Endometrium (tissue), 2 donors: ENCODE data around the gene MRPL20.
"Not testable (repeated sequence)": the region's sequence is repeated elsewhere in the genome, so short reads cannot be mapped to it uniquely, and the experiment has no call there.

Experiments
- FAIRE-seq: peaks from 2 replicates; lab custom pipeline; 2012; peaks lifted over from hg19 to GRCh38; lab: Jason Lieb, UNC
- donor health status: control.
- donor health status: control.

Gene MRPL20

DNA sequence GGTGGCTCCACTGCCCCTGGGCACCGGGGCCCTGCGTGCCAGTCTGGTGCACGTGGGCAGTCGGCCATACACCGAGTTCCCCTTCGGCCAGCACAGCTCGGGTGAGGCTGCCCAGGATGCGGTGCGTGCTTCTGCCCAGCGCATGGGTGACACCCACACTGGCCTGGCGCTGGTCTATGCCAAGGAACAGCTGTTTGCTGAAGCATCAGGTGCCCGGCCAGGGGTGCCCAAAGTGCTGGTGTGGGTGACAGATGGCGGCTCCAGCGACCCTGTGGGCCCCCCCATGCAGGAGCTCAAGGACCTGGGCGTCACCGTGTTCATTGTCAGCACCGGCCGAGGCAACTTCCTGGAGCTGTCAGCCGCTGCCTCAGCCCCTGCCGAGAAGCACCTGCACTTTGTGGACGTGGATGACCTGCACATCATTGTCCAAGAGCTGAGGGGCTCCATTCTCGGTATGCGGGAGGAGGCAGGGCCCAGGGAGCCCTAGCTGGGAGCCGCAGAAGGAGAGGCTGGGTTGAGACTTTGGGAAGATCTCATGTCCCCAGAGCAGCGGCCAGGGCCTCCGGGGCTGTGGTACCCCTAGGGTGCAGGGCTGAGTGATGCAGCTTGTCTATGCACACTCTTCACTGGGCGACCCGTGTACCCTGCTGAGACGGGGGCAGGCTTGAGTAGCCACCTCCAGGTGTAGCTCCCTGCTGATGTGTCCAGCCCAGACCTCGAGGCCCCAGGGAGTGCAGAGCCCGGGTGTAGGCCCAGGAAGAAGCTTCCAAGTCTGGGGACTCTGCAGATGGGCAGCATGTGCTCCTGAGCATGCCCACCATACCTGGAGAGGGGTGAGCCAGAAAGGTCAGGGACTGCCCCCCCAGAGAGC, 30.2 kb upstream of the MRPL20 start:
- FAIRE-seq, result no peak

DNA sequence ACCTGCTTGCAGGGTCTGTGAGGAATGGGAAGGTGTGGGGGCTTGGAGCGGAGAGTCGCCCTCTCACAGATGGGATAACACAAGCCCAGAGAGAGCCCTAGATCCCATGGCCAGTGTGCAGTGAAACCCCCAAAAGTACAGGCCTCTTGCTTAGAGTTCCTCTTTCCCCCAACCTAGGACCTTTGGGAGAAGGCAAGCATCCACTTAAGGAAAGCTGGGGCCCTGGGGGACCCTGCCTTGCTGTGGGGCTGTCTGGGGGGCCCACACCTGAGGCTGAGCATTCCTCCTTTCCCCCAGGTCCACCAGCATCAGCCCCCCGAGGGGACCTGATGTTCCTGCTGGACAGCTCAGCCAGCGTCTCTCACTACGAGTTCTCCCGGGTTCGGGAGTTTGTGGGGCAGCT, 29.5 kb upstream of the MRPL20 start:
- no peak for FAIRE-seq

DNA sequence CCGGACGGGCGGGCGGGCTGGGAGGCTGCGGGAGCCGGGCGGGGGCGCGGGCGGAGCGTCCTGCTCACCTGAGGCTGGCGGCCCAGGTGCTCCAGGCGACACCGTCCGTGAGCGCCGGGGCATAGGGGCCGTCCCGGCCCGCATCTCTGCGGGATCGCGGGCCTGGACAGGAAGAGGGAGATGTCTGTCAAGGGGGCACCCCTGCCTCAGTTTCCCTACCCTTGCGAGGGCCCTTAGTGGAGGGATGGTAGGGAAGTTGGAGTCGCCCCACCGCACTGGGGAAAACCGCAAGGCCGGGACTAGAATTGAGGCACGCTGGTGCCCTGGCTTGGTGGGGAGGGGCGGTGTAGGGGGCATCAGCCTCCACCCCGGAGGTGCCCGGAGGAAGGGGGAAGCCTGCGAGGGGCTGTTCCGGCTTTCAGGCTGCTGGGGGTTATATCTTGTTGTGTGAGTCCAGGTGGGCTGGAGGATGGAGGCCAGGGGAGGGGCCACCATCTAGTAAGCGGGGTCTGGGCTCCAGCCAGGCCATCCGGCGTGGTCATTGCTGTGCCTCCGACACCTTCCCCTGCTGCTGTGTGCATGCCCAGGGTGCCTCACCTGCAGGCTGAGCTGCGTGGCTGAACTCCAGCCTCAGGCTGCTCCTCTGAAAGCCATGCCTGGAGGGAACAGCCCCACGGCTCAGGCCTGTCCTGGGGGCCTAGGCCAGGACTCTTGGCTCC, 29.0 kb upstream of the MRPL20 start:
- no peak for FAIRE-seq

GRCh38 chr1:1435106-1435903, 28.2 kb upstream of the MRPL20 start, which contains the start of gene VWA1:
TSS of gene VWA1 (plus strand) at chr1:1435690. CDS start at chr1:1435749, 59 bp downstream.
- FAIRE-seq, result no peak

DNA sequence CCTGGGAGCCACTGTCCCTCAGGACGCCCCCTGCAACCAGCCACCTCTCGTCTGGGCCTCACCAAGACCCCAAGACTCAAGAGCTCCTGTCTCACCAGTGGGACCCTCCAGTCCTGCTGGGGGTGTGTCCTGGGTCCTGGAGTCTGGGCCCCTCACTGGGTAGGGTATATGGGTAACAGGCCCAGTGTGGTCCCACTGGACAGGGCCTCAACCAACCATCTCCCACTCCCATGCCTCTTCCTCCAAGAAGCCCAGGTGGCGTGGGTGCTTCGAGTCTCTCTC, 27.7 kb upstream of the MRPL20 start:
- FAIRE-seq, result no peak

DNA sequence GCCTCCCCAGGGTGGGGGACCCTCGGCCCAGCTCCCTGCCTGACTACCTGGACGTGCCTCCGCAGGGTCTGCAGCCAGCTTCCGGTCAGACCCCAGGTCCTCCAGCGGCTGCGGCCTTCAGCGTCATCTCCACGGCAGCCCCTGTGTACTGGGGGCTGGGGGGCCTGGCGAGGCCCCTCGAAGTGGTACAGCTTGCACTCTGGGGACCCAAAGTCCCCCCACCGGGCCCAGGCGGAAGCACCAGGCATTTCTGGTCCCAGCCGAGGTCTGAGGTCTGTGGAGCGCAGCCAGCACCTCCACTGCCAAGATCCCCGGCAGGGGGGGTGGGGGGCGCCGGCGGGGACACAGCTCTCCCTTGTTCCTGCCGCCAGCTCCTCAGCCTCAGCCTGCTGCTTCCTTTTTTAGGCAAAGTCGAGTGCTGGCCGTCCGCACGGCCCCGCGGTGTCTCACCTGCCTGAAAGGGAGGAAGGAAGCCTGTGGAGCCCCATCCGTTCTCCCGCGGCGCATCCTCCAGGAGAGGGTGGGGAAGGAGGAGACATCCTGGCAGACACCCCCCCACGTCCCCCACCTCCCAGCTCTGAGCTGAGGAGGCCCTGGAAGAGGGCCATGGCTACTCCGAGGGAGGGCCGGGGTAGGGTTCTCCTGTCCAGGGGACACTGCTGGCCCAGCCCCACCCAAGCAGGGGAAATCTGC, 27.2 kb upstream of the MRPL20 start:
- FAIRE-seq, result no peak

DNA sequence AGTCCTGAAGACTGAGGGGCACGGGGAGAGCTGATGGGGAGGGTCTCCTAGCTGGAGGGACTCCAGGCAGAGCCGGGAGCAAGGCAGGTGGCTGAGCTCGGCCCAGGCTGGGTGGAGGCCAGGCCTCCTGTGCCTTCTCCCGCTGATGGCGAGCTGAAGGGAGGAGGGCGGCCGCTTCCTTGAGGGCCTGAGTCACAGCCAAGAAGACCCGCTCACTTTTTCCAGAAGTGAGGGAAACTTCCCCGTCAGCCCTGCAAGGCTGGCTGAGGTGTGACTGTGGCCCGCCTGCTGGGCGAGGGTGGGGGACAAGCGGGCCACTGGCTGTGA, 26.7 kb upstream of the MRPL20 start:
- no peak for FAIRE-seq

GRCh38 chr1:1432951-1433803, 26.1 kb upstream of the MRPL20 start:
- FAIRE-seq, result no peak

DNA sequence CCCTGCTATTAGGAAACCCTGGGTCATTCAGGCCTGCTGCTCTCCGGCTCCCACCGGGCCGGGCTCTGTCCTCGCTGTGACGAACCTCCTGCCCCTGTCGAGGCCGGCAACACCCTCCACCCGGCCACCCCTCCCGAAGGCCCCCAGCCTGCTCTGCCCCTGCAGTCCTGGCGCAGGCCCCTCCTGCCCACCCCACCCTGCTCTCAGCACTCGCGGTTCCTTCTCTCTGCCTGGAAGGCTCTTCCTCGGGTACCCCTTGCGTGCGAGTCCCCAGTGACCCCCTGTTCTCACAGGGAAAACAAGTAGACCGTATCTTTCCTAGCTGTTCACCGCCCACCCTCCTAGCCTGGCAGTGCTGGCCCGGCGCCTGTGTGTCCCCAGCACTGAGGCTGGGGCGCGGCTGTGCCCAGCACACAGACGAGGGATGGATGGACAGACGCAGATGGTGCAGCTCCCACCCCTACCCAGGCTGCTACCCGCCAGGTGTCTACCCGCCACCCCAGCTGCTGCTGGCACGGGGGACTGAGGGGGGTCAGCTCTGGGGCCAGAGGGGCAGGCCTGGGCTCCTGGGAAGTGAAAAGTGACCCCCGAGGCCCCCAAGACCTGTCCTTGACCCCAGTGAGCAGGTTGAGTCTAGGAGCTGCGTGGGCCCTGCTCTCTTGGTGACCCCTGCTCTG, 25.3 kb upstream of the MRPL20 start:
- no peak for FAIRE-seq

- FAIRE-seq, result no peak
Measured at GRCh38 chr1:1431845-1432273, 24.8 kb upstream of the MRPL20 start.

GRCh38 chr1:1430992-1431844, 24.1 kb upstream of the MRPL20 start:
- FAIRE-seq, result no peak

- FAIRE-seq, result no peak
Measured at GRCh38 chr1:1430114-1430982, 23.3 kb upstream of the MRPL20 start.

GRCh38 chr1:1429671-1430073, 22.6 kb upstream of the MRPL20 start:
- no peak for FAIRE-seq

- FAIRE-seq, result not testable (repeated sequence)
Measured at GRCh38 chr1:1428967-1429366, 21.9 kb upstream of the MRPL20 start.

DNA sequence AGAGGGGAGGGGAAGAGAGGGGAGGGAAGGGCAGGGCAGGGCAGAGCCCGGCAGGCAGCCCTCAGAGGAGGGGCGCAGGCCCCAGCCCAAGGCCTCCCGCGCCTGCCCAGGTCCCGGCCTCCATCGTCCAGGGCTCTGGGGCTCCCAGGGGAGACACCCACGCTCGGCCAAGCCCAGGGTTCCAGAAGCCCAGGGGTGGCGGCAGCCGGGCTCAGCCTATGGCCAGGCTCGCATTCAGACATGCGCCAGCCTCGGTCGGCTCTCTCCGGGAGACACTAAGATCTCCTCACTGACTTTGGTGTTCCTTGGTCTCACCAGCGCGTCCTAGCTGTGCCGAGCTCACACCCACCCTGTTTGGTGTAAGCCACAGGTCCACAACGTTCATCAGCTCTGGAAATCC, 21.1 kb upstream of the MRPL20 start:
- FAIRE-seq, result no peak

GRCh38 chr1:1427820-1428148, 20.7 kb upstream of the MRPL20 start:
- no peak for FAIRE-seq

DNA sequence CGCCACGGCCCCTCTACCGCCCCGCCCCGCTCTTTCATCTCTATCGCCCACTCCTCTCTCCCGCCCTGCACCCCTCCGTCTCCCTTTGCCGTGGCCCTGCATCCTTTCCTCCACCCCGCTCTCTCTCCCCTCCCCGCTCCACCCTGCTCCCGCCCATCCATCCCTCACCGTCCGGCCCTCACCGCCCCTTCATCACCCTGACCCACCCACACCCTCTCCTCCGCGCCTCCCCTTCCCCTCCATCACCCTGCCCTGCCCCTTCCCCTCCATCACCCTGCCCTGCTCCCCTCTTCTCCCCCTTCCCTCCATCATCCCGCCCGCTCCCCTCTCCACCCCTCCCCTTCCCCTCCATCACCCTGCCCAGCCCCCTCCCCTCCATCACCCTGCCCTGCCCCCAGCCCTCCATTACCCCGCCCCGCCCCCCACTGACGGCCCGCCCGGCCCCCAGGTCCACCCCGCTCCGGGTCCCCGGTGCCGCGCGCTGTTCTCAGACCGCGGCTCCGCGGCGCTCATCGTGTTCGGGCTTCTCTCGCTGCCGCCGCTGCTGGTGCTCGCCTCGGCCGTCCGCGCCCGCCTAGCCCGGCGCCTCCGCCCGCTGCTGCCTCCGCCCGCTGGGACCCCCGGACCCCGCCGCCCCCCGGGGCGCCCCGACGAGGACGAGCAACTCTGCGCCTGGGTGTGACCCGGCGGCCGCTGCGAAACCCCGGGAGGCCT, 20.2 kb upstream of the MRPL20 start:
- no peak for FAIRE-seq

DNA sequence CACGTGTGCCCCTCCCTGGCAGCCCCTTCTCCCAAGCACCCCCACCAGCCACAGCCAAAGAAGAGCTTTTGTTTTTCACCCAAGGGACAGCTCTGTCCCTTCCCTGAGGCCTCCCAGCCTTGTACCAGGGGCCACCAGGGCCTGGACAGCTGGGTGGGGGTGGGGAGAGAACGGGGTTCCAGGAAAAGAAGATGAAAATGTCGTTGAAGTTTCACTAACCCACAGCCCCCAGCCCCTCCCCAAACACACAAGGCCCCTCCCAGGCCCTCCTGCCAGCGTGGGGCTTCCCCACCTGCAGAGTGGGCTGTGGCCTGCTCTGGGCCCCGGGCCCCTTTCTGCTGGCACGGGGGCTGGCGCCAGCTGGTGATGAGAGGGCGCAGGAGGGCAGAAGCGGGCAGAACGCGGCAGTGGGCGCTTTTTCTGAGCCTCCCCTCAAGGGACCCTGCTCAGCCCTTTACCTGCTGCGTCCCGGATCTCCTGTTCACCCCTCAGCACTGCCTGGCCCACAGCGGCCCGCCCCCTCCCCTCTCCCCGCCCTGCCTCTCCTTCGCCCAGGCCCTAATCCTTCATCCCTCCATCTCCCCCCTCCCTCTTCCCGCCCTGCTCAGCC, 19.5 kb upstream of the MRPL20 start:
- no peak for FAIRE-seq
